Sigmoid colon (tissue), 7 donors: ENCODE measurements around the gene BMX. TPM values are rescaled to one million over a fixed set of nuclear protein-coding genes. Genes with fewer than 3 reads are reported as not detected.

Experiments
- DNase-seq: peaks from one replicate; pipeline ENCODE4 v3.0.0-alpha.2; 2019
- H3K27ac ChIP-seq, 4 donors: fragments of 200-600 bp; sonication (generic); one replicate each; pipeline ENCODE4 v1.5.1; 2016 to 2019; ENCODE audit warnings: mild to moderate bottlenecking in 1 of 4
- H3K27me3 ChIP-seq, 3 donors: fragments of 200-600 bp; sonication (generic); one replicate each; pipeline ENCODE4 v1.5.1; 2019; ENCODE audit warnings: mild to moderate bottlenecking in 1 of 3
- H3K36me3 ChIP-seq, 4 donors: fragments of 200-600 bp; sonication (generic); one replicate each; pipeline ENCODE4 v1.5.1; 2016 to 2019
- H3K4me1 ChIP-seq, 4 donors: fragments of 200-600 bp; sonication (generic); one replicate each; pipeline ENCODE4 v1.5.1; 2017 to 2019
- H3K4me3 ChIP-seq, 4 donors: fragments of 200-600 bp; sonication (generic); one replicate each; pipeline ENCODE4 v1.5.1; 2017 to 2019; ENCODE audit warnings: mild to moderate bottlenecking in 2 of 4, moderate library complexity in 1 of 4
- H3K9me3 ChIP-seq, 4 donors: fragments of 200-600 bp in 3 of 4; sonication (generic) in 3 of 4; one replicate each; pipeline versions ENCODE4 v1.5.1 to v1.6.1; 2013 to 2019
- EP300 ChIP-seq, 4 donors: sonication (generic); formaldehyde crosslinking; IDR thresholded peaks; one replicate each; pipeline ENCODE4 v1.6.1; 2017; ENCODE audit warnings: antibody characterized with exemption in 4 of 4
- POLR2A ChIP-seq, 2 donors: fragments of 450-650 bp; IDR thresholded peaks; one replicate each; pipeline ENCODE4 v1.6.1; 2016; ENCODE audit warnings: antibody characterized with exemption in 2 of 2, mild to moderate bottlenecking in 2 of 2, moderate library complexity in 2 of 2
- POLR2AphosphoS5 ChIP-seq, 4 donors: sonication (generic); formaldehyde crosslinking; IDR thresholded peaks; one replicate each; pipeline ENCODE4 v1.6.1; 2017; ENCODE audit warnings: antibody characterized with exemption in 4 of 4
- WGBS, 2 donors: extraction: QIAGEN DNeasy Blood & Tissue Kit; methylation state at CpG; one replicate each; pipeline ENCODE4 v1.1.7; 2013; 5-methylcytosine and 5-hydroxymethylcytosine counted together
- intact Hi-C: fragments of 100-400 bp; cut with DNase I; formaldehyde crosslinking; loops from one replicate; pipeline ENCODE4 v1.15.1; 2023
- polyA plus RNA-seq, 3 donors: library from polyadenylated mRNA; stranded (reverse); fragments of 200-250 nt; gene quantifications; one replicate each; pipeline ENCODE4 v1.2.3, GENCODE V29; 2013
- total RNA-seq, 4 donors: library from RNA; depleted of rRNA; stranded (reverse); fragments of >200 nt; gene quantifications; one replicate each; pipeline ENCODE4 v1.1.0, GENCODE V29; 2016
- TF ChIP-seq, protein P1 (sequence below), 4 experiments: fragments of 450-650 bp in 3 of 4; fragments of 200-600 bp in 1 of 4; IDR thresholded peaks; one replicate each; pipeline ENCODE4 v1.5.1; 2016 to 2019; ENCODE audit warnings: antibody characterized with exemption in 4 of 4, mild to moderate bottlenecking in 3 of 4, moderate library complexity in 2 of 4
- donor health status: healthy with polysubstance abuse.
- donor health status: Bipolar disorder and iron deficiency.
- donor health status: healthy.

Gene BMX
- total and polyA plus RNA-seq, 7 donors = 0.68 to 4.8 (median 2.5) TPM

DNA sequence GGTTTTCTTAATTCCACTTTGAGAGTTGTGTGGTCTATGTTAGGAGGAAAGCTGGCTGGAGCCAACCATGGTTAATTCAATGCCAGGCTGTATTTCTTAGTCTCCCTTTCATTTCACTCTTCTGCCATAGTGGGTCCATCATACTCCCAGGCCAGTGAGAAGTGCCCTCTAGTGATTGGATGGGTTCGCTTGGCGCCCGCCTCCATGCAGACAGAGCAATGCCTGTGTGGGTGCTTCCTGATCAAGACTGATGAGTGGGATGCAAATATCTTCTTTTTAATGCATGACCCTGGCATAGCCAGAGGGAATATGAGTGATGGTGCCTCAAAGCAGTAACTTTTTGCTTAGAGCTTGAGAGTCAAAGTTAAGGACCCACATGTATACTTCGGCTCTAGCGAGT lies 6.4 kb downstream of the BMX start:
- no peaks in the 10 kb centered on the region for H3K36me3 ChIP-seq
- no peak for DNase-seq
- no peak overlapping the region for H3K27ac ChIP-seq
- intact Hi-C loops = no loop called here
- no peaks in the 10 kb centered on the region for H3K4me1 ChIP-seq
- no peak overlapping the region for H3K4me3 ChIP-seq
- TF ChIP-seq EP300 (IDR thresholded peaks at IDR 0.05) (no peak), POLR2AphosphoS5 (IDR thresholded peaks at IDR 0.05) (no peak), POLR2A (IDR thresholded peaks at IDR 0.05) (no peak)
- TF ChIP-seq, protein P1, sequence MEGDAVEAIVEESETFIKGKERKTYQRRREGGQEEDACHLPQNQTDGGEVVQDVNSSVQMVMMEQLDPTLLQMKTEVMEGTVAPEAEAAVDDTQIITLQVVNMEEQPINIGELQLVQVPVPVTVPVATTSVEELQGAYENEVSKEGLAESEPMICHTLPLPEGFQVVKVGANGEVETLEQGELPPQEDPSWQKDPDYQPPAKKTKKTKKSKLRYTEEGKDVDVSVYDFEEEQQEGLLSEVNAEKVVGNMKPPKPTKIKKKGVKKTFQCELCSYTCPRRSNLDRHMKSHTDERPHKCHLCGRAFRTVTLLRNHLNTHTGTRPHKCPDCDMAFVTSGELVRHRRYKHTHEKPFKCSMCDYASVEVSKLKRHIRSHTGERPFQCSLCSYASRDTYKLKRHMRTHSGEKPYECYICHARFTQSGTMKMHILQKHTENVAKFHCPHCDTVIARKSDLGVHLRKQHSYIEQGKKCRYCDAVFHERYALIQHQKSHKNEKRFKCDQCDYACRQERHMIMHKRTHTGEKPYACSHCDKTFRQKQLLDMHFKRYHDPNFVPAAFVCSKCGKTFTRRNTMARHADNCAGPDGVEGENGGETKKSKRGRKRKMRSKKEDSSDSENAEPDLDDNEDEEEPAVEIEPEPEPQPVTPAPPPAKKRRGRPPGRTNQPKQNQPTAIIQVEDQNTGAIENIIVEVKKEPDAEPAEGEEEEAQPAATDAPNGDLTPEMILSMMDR (IDR thresholded peaks at IDR 0.05) = no peak
- 96% methylated on average over 5 of the region's 5 CpGs for WGBS, 2 donors
- H3K27me3 ChIP-seq = no peaks in the 10 kb centered on the region
- no peaks in the 10 kb centered on the region for H3K9me3 ChIP-seq

DNA sequence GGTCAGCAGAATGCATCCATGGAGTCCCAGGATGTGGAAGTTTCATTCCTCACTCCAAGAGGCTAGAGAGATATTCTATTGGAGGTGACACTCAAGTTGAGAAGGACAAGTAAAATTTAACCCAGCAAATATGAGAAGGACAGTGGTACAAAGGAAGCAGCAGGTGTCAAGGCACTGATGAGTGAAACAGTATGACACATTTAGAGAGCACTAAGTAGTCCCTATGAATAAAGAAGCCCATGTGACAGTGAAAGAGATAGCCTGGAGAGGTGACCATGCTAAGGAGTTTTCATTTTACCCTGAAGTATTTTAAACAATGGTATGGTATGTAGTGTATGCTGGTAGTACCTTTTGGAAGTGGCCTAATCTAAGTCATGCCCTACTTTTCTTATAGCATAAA lies 9.2 kb downstream of the BMX start:
- H3K36me3 ChIP-seq = no peaks in the 10 kb centered on the region
- H3K27ac ChIP-seq = no peak overlapping the region
- TF ChIP-seq, protein P1 (IDR thresholded peaks at IDR 0.05) = no peak
- no peak for TF ChIP-seq EP300 (IDR thresholded peaks at IDR 0.05)
- no peak for TF ChIP-seq POLR2A (IDR thresholded peaks at IDR 0.05)
- TF ChIP-seq POLR2AphosphoS5 (IDR thresholded peaks at IDR 0.05) = no peak
- no peak overlapping the region for H3K4me3 ChIP-seq
- H3K4me1 ChIP-seq = no peaks in the 10 kb centered on the region
- no peak for DNase-seq
- intact Hi-C loops = no loop called here
- H3K9me3 ChIP-seq = no peaks in the 10 kb centered on the region
- H3K27me3 ChIP-seq = no peaks in the 10 kb centered on the region

DNA sequence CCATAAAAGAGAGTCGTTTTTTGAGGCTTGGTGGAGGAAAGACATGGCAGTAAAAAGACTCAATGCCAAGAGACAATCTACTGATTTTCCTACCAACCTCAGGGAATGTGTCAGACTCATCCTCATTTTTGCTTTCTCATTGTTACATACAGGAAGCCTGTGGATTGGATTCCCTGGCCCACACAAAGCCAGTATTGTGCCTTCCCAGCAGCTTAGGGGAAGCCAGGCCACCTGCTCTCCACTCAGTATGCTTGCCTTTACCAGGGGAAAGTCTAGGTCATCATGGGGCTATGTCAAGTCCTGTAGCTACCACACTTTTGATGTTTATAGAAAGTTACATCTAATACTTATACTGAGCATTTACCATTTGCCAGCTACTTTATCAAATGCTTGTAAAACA lies 11.0 kb downstream of the BMX start:
- no peak overlapping the region for H3K4me3 ChIP-seq
- no peaks in the 10 kb centered on the region for H3K4me1 ChIP-seq
- intact Hi-C loops = no loop called here
- H3K36me3 ChIP-seq = no peaks in the 10 kb centered on the region
- no peak overlapping the region for H3K27ac ChIP-seq
- TF ChIP-seq POLR2AphosphoS5 (IDR thresholded peaks at IDR 0.05) = no peak
- TF ChIP-seq, protein P1 (IDR thresholded peaks at IDR 0.05) = no peak
- no peak for TF ChIP-seq EP300 (IDR thresholded peaks at IDR 0.05)
- no peak for TF ChIP-seq POLR2A (IDR thresholded peaks at IDR 0.05)
- no peak for DNase-seq
- WGBS, 2 donors = 6 to 41% methylated on average over 1 of the region's 1 CpG
- no peaks in the 10 kb centered on the region for H3K9me3 ChIP-seq
- H3K27me3 ChIP-seq = no peaks in the 10 kb centered on the region

DNA sequence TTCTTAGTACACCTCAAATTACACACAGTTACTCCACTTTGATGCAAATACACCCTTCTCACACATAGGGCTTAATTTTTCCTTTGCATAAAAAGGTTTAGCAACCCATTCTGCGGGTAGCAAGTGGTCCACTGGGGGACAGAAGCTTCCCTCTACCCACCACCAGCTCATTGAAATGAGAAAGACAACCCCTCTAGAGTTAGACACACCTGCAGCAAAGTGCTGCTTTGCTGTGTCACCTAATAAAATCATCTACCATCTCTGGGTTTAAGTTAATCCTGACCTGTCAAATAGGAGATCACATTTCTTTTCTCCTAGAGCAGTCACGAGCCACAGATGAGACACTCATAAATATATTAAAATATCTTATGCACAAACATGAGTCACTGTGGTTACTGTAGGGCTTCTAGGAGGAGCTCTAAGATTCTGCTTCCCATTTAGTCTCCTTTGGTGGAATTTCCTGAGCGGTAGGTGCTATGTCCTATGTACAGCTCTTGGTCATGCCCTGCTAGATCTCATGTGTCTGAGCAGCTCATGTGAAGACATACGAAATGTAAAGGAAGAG lies 11.9 kb downstream of the BMX start:
- Histone ChIP-seq H3K27ac (no peak overlapping the region), H3K27me3 (no peaks in the 10 kb centered on the region), H3K9me3 (no peaks in the 10 kb centered on the region), H3K4me1 (no peaks in the 10 kb centered on the region), H3K4me3 (no peak overlapping the region), H3K36me3 (no peaks in the 10 kb centered on the region)
- no peak for DNase-seq
- intact Hi-C loops = no loop called here
- WGBS, 2 donors = 85 to 91% methylated on average over 4 of the region's 4 CpGs
- TF ChIP-seq, protein P1 (IDR thresholded peaks at IDR 0.05) = no peak
- TF ChIP-seq EP300 (IDR thresholded peaks at IDR 0.05) = no peak
- no peak for TF ChIP-seq POLR2AphosphoS5 (IDR thresholded peaks at IDR 0.05)
- TF ChIP-seq POLR2A (IDR thresholded peaks at IDR 0.05) = no peak

DNA sequence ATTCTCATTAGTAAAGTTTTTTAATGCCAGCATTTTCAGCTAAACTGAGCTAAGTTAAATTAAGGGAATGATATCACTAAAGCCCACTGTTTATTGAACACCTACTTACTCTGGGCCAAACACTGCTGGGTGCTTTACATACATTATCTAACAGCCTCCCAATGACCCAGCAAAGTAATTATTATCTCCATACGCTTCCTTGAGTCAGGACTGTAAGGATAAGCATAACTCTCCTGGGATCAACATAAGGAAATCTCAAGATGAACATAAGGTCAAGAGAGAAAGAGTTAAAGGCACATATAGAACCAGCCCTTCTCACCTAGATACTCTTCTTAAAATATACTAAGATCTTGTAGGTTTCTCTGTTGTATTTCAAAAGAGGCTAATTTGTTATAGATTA lies 13.7 kb downstream of the BMX start:
- intact Hi-C loops = no loop called here
- Histone ChIP-seq H3K36me3 (no peaks in the 10 kb centered on the region), H3K27me3 (no peaks in the 10 kb centered on the region), H3K9me3 (no peaks in the 10 kb centered on the region), H3K4me3 (no peak overlapping the region), H3K4me1 (no peaks in the 10 kb centered on the region), H3K27ac (no peak overlapping the region)
- TF ChIP-seq, protein P1 (IDR thresholded peaks at IDR 0.05) = no peak
- TF ChIP-seq POLR2AphosphoS5 (IDR thresholded peaks at IDR 0.05) (no peak), POLR2A (IDR thresholded peaks at IDR 0.05) (no peak), EP300 (IDR thresholded peaks at IDR 0.05) (no peak)
- no peak for DNase-seq
- 85 to 98% methylated on average over 1 of the region's 1 CpG for WGBS, 2 donors
